NOMO-1 (cell line): ENCODE results near the gene PPP1R1A.

Source experiments
- DNase-seq, 2 experiments: peaks; one replicate each; lab custom pipeline; 2025; ENCODE audit not compliant: unreplicated experiment in 2 of 2; lab: John Stamatoyannopoulos, UW

The PPP1R1A gene, protein sequence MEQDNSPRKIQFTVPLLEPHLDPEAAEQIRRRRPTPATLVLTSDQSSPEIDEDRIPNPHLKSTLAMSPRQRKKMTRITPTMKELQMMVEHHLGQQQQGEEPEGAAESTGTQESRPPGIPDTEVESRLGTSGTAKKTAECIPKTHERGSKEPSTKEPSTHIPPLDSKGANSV

DNA sequence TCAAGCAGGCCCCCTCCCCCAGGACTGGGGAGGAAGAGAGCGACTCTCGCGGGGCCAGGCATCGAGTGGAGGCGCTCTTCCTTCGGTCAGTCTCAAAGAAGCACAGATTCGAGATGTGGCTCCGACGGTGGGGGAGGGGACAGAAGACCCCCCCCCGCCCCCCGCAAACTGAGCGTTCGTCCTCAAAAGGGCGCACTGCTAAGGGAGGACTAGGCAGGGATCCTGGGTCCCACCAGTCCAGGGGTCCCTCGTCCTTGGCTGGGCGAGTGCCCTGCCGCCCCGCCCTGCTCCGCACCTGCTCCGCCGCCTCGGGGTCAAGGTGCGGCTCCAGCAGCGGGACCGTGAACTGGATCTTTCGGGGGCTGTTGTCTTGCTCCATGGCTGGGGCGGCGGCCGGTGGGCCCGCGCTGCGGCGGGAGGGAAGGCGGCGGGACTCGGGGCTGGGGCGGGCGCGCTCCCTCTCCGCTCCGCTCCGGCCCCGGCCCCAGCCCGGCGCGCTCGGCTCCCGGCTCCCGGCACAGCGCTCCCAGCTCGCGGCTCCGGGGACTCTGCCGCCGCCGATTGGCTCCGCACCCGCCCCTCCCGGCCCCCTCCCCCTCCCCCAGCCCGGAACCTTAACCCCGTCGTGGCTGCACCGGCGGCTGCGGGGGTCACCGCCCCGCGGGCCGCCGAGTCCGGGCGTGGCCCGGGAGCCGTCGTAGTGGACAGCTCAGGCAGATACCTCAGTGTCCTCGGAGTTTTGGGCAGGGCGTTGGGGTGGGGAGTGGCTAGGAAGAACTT lies at the start of gene PPP1R1A:
Gene PPP1R1A, minus strand, starts transcription at position 550 of the 780 bp plus-strand sequence. Its CDS starts 171 bp downstream, at position 379.
- DNase-seq, result no peak

DNA sequence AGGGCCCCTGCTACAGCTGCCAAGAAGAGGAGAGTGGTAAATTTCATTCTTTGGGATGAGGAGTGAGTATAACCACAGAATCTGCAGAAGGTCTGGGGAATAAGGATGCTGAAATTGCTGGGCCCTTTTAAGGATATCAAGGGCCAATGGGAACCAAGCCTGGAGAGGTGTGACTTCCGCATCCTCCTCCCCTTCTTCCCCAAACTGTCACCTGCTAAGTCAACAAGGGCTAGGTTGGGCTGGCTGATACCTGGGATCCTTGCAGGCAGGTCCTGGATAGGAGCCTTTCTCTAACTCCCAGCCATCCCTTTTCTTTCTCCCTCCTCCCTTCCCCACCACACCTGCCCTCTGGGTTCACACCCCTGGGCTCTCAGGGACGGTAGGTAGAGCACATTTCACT lies 46.3 kb upstream of the PPP1R1A start, which contains the start of gene LACRT:
Gene LACRT, minus strand, starts transcription at position 101 of the 400 bp plus-strand sequence. Its CDS starts 54 bp downstream, at position 47.
- no peak for DNase-seq

DNA sequence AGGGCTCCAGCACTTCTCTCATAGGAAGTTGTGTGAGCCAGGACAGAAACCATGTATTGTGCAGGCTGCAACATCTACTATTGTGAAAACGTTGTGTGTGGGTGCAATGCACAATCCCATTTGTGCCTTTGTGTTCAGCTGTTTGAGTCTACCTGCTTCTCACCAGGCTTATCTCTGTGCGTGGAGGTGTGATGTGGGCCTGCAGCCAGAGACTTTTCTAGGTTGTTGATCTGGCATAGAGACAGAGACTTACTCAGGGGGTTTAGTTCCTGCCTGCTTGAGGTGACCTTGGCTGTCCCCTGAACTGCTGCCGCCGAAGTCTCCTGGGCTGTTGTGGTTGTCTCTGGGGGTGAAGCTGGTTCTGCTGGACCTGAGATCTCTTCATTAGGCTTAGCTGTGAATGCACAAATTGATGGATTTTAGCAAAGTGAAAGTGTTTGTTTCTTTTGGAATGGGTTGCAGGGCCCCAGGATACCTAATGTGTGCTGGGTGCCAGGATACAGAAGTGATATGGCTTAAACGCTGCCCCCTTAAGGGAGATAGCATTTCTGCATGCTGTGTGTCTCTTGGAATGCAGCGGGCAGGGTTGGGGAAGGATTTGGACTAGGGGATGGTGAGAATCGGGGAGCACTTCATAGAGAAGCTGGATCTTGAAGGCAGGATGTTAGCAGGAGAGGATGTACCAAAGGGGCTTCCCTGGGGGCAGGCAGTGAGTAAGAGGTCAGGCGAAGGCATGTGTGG lies 43.7 kb upstream of the PPP1R1A start:
- no peak for DNase-seq

DNA sequence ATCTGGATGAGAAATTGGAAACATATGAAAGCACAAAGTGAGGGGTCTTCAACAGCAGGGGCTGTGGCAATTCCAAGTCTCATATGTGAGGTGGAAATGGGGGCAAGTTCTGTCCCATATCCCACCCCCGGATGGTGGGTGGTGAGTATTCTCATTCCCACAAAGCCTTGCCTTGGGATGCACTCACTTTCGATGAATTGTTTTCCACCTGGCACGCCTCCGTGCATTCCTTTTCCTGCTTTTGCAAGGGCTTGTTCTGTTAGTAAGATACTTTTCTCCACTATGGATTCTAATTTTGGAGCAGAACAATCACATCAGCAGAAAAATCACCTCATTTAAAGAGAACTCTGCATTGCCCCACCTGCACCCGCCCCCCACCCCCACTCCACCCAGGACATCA lies 43.1 kb upstream of the PPP1R1A start:
- no peak for DNase-seq

DNA sequence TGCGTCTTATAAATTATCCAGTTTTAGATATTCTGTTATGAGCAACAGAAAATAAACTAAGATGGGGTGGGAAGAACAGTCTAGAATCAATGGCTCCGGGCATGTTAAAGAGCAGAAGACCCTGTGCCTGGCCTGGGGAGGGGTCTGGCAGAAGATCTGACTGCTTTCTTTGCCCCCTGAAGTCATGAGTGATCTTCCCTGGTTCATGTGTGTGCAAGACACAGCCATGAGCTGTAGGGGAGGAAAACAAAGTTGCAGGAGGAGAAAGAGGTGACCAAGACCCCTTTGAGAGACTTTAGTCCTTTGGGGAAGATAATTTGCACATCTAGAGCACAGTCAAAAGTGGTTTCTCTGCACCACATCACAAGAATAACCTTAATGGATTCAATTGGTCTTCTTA lies 41.5 kb upstream of the PPP1R1A start:
- DNase-seq, result no peak

DNA sequence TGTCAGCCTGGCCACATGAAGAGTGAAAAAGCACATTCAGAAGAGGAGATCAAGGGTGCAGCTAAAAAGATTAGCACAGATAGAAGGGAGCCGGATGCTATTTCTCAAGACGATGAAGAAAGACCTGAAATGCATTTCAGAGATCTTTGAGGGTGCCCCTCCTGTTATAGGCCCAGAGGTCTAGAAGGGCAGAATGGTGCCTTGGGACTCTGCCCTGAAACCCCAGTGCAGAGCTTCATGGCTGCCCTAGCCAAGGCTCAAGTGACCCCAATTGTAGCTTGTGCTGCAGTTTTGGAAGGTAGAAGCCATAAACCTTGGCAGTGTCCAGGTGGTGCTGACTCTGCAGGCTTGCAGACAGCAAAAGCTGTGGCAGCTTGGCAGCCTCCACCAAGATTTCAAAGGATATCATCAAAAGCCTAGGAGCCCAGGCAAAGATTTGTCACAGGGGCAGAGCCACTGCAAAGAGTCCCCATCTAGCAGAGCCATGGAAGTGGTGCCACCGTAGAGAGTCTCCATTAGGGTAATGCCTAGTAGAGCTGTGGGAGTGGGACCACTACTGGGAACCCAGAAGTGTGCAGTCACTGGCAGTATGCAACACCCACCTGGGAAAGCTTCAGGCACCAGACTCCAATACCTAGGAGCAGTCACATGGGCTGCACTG lies 39.9 kb upstream of the PPP1R1A start:
- no peak for DNase-seq

DNA sequence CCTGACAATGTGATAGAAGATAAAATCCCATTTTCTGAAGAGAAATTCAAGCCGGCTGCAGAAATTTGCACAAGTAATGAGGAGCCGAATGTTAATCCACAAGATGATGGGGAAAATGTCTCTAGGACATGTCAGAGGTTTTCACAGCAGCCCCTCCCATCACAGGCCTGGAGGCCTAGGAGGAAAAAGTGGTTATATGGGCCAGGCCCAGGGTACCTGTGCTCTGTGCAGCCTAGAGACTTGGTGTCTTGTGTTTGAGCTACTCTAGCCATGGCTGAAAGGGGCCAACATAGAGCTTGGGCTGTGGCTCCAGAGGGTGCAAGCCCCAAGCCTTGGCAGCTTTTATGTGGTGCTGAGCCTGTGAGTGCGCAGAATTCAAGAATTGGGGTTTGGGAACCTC lies 38.8 kb upstream of the PPP1R1A start:
- no peak for DNase-seq

DNA sequence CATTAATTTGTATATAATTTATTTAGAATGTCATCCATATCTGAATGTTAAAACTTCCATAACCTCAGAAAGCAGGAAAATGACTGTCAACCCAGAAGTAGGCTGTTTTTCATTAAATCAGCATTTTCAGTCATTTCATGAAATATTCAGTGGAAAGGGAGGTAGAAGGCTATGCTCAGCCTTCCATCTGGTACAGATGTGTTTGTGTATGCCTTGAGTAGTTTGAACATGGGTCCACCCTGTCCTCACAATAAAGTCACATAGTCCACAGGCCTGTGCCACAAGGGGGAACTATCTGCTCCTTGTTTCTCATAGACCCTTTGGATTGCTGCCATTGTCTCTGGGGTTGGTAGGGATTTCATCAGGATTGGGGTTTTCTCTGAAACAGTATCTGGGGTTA lies 37.1 kb upstream of the PPP1R1A start:
- no peak for DNase-seq

DNA sequence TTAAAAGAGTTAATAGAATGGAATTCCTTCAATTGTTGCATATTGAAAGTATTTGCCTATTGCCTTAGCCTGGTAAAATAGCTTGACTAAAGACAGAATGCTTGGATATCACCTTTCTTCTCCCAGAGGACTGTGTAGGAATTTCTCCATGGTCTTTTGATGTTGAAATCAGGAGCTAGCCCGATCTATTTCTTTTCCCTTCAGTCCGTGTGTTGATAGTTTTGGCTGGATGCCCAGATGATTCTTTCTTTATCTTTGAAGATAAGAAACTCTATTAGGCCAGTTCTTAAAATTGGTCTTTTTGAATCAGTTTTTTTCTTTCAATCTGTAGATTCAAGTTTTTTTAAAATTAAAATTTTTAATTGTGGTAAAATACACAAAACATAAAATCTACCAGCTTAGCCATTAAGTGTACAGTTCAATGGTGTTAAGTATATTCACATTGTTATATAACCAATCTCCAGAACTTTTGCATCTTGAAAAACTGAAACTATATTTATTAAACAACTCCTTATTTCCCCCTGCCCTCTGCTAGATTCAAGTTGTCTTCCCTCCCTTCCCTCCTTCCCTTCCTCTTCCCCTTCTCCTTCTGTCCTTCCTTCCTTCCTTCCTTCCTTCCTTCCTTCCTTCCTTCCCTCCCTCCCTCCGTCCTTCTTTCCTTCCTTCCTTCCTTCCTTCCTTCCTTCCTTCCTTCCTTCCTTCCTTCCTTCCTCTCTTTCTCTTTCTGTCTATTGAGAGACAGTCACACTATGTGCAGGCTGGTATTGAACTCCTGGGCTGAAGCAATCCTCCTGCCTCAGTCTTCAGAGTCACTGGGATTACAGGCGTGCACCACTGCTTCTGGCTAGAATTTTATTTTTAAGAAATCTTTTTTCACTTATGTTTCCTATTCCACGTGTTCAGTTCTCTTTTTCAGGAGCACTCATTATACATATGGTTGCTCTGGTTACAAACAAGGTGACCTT lies 36.1 kb upstream of the PPP1R1A start:
- DNase-seq, result no peak

DNA sequence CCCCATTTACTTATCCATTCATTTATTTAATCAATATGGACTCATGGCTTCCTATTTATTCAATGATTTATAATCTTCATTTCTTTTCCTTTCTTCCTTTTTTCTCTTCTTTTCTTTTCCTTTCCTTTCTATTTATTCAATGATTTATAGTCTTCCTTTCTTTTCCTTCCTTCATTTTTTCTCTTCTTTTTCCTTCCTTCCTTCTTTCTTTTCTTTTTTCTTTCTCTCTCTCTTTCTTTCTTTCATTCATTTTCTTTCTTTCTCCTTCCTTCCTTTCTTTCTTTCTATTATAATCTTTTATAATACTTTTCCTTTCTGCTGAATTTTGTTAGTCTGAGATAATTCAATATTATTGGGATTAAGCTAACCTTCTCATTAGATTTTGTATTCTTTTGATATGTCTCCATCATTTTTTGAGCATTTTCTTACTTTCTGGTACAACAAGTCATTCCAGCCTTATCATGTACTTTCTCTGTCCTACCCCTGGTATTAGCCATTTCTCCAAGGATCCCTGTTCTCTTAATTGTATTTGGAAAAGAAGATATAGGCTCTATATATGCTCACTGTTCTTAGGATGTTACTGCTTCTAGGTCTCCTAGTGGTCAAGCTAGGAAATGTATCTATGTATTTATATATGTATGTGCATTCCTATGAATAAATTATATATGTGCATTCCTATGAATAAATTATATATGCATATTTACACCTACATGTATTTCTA lies 34.2 kb upstream of the PPP1R1A start:
- no peak for DNase-seq

DNA sequence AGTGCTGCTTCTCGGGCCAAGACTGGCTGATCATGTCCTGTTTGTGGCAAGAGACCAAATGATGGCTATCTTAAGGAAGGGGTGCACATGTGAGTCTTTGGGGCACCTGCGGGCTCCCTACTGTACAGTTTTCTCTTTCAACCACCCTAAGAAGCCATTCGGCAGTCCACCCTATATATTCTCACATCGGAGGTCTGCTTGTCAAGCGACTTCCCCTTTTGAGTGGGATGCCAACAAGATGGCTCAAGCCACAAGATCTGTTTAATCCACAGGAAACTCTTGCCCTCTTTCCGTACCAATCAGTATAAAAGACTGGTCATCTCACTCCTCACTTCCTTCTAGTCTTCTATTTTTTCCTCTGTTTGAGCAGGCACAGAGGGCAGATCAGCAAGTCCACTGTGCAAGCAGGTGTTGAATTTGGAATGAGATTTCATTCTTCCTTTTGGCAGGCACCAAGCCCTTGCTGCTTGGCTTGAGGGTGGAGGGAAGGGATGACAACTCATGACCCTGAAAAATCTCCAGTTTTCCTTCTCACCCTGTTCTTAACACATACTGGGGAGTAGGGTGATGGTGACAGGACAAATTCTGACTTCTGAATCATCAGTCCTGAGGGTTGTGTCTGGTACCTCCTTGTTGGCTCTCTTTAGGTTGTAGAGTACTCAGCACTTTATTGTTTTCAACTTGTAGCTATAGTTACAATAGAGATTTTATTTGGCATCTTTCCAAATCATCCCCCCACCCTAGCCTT lies 28.6 kb upstream of the PPP1R1A start:
- DNase-seq, result peak; percentile 70 to 84

DNA sequence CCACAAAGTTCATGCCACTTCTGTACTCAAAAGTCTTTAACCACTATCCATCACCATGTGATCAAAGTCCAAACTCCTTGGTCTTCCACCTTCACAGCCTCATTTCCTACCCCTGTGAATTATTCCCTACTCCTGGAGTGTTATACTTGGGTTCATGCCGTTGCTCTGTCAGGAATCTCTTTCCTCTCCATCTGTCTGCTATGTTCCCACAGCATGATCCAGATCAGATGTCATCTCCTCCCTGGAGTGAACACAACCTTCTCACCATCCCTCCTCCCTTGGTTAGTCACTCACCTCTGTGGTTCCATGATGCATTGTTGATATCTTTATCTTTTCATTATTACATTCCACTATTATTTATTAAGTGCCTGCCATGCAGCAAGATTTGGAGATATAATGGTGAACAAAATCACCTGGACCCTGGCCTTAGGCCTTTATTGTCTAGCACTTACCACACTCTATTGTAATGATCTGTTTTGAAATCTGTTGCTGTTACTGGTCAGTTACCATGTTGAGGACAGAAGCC lies 23.8 kb upstream of the PPP1R1A start:
- no peak for DNase-seq

DNA sequence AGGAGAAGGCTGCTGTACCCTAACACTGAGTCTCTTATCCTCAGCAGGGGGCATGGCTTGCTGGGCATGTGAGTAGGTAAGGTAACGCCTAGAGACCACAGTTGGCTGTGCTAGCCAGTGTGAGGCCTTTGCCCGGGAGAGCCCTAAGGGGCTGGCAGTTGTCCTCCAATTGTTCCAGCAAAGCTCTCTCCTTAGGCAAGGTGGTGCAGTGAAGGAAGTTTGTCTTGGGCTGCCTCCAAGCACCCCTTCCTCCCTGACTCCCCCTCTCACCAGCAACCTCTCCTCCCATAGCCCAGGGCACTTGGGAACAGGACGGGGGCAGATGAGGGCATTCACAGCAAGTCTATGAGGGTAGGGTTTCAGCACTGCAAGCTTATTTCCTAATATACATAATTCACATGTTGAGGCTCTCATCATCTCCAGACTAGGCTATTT lies 23.3 kb upstream of the PPP1R1A start:
- DNase-seq, result no peak

DNA sequence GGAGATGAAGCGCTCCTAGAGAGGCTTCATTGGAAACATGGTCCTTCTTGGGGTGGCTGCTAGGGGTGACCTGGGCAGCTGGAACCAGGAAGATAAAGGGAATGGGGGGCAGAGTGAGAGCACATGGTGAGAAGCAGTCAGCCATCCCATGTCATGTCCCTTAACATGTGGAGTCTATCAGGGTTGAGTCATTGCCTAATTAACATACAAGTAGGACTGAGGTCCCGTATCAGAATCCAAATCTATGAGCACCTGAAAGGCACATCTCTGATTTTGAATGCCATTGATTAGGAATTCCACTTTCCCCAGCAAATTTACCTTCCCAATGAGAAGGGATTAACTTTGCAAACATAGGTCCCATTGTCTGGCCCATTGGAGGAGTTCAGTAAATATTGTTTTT lies 20.3 kb upstream of the PPP1R1A start:
- no peak for DNase-seq

DNA sequence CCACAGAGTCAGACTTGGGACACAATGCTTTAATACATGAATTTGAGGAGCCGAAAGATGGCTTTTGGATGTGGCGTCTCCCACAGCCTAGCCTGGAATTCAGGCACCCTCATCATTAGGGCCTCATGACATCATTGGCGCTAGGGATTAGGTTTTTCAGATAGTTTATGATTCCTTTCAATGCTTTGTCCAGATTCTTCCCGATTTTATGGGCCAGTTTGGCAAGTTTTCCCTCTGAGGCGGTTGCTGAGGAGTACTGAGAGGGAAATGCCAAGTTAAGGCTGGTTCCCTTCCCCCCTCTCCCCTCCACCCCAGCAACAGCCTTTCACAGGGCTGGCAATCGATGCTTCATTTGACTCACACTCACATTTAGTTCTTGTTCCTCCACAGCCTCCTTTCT lies 19.7 kb upstream of the PPP1R1A start:
- no peak for DNase-seq

DNA sequence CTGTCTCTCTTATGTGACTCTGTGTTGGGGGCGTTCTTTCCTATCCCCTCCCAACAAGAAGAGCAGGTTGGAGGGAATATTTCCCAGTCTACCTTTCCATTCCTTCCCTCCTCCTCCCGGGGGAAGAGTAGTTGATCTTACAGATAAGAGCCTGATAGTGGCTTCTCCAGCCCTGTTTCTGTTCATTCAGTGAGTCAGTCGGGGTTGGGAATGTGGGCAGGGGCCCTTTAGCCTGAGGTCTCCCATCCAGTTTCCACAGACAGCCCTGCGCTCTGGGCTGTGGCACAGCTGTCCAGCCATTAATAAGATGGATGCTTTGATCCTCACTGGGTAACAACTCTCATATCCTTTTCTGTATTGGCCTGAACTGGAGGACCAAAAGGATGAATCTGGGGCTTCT lies 18.1 kb upstream of the PPP1R1A start:
- no peak for DNase-seq

DNA sequence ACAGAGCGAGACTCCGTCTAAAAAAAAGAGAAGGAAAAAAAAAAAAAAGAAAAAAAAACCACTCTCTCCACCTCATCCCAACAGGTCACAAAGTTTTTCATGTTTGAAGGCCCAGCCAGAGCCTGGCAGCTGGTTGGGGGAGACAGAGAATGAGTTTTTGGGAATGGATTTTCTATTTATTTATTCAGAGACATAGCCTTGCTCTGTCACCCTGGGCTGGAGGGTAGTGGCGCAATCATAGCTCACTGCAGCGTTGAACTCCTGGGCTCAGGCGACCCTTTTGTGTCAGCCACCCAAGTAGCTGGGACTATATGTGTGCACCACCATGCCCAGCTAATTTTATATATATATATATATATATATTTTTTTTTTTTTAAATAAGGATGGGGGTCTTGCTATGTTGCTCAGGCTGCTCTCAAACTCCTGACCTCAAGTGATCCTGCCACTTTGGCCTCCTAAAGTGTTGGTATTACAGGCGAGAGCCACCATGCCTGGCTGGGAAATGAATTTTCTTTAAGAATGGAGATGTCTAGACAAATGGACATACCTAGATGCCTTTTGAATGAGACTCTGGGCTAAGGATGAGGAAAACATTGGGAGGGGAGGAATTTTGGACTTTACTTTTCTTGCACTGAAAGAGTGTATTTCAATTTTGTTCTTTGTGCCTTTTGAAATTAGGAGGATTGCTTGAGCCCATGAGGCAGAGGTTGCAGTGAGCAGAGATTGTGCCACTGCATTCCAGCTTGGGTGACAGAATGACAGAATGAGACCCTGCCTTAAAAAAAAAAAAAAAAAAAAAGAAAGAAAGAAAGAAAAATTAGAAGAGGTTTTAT lies 16.9 kb upstream of the PPP1R1A start:
- no peak for DNase-seq

DNA sequence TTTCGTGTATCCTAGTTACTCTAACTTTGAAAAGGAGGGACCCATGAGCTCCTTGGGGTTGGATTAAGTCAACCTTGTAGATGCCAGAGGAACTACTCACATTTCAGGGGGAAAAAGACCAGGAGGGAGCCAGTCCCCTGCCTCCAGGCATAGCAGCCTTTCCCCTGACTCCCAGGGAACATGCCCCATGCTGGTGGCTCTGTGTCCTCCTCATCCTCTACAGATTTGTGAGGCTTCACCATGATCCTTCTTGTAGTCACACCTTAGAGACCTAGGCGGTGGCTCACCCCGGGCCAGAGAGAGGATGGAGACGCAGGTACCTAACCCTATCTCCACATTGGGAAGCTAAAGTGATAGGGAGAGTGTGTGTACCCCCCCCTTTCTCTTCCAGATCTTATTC lies 16.0 kb upstream of the PPP1R1A start:
- no peak for DNase-seq
